GM23338 (cell line): Measurements from ENCODE around the gene SERBP1. TPM values are rescaled to one million over a fixed set of nuclear protein-coding genes. Genes with fewer than 3 reads are reported as not detected.

ENCODE experiments used
- ATAC-seq: fragments of 200-7000 bp; cut with Tn5 transposase; 3 replicates; pipeline ENCODE4 v1.9.1; 2020
- DNase-seq: peaks from one replicate; pipeline ENCODE4 v3.0.0-alpha.2; 2015; ENCODE audit warnings: low spot score
- H2AFZ ChIP-seq: fragments of 200-600 bp; sonication (generic); 2 replicates; pipeline ENCODE4 v1.8.0; 2016; ENCODE audit warnings: antibody characterized with exemption, mild to moderate bottlenecking, moderate library complexity
- H3F3A ChIP-seq: fragments of 200-600 bp; sonication (generic); replicated peaks from 2 replicates; pipeline ENCODE4 v1.8.0; 2017; ENCODE audit warnings: antibody characterized with exemption, mixed run types, low read depth
- H3K27ac ChIP-seq: fragments of 200-600 bp; sonication (generic); 2 replicates; pipeline ENCODE4 v1.6.1; 2016; ENCODE audit warnings: low read depth
- H3K27me3 ChIP-seq: fragments of 200-600 bp; sonication (generic); 2 replicates; pipeline ENCODE4 v1.8.0; 2016; ENCODE audit warnings: mild to moderate bottlenecking, mixed run types, moderate library complexity; ENCODE audit not compliant: insufficient read depth
- H3K36me3 ChIP-seq: fragments of 200-600 bp; sonication (generic); 2 replicates; pipeline ENCODE4 v1.8.0; 2016; ENCODE audit warnings: mild to moderate bottlenecking; ENCODE audit not compliant: insufficient read depth
- H3K4me1 ChIP-seq: fragments of 200-600 bp; sonication (generic); 2 replicates; pipeline ENCODE4 v1.8.0; 2016; ENCODE audit warnings: mild to moderate bottlenecking, moderate library complexity; ENCODE audit not compliant: insufficient read depth
- H3K4me2 ChIP-seq: fragments of 200-600 bp; sonication (generic); 2 replicates; pipeline ENCODE4 v1.7.1; 2017; ENCODE audit warnings: mixed run types
- H3K4me3 ChIP-seq: fragments of 200-600 bp; sonication (generic); 2 replicates; pipeline ENCODE4 v1.6.1; 2016; ENCODE audit warnings: mixed run types
- H3K79me2 ChIP-seq: fragments of 200-600 bp; sonication (generic); replicated peaks from 2 replicates; pipeline ENCODE4 v1.8.0; 2017; ENCODE audit warnings: mild to moderate bottlenecking; ENCODE audit not compliant: insufficient read depth
- H3K9me2 ChIP-seq: fragments of 200-600 bp; sonication (generic); 2 replicates; pipeline ENCODE4 v1.8.0; 2017; ENCODE audit not compliant: insufficient read depth
- H4K20me1 ChIP-seq: fragments of 200-600 bp; sonication (generic); replicated peaks from 2 replicates; pipeline ENCODE4 v1.8.0; 2017; ENCODE audit warnings: mild to moderate bottlenecking; ENCODE audit not compliant: insufficient read depth
- H3K27ac Mint-ChIP-seq: 2 replicates; pipeline ENCODE4 v1.8.0; 2020; ENCODE audit warnings: inconsistent platforms, mild to moderate bottlenecking, moderate library complexity, mixed read lengths
- H3K27me3 Mint-ChIP-seq: 3 replicates; pipeline ENCODE4 v1.8.0; 2022; ENCODE audit warnings: low read depth, mild to moderate bottlenecking, moderate library complexity, mixed read lengths, inconsistent platforms; ENCODE audit not compliant: insufficient read depth, poor library complexity
- H3K36me3 Mint-ChIP-seq: 3 replicates; pipeline ENCODE4 v1.8.0; 2021; ENCODE audit warnings: low read depth, mild to moderate bottlenecking, inconsistent platforms, moderate library complexity, mixed read lengths
- H3K4me1 Mint-ChIP-seq: 3 replicates; pipeline ENCODE4 v1.8.0; 2020; ENCODE audit warnings: mild to moderate bottlenecking, inconsistent platforms, mixed read lengths
- H3K4me3 Mint-ChIP-seq: 3 replicates; pipeline ENCODE4 v1.8.0; 2021; ENCODE audit warnings: moderate library complexity, mild to moderate bottlenecking, inconsistent platforms, mixed read lengths
- H3K9me3 Mint-ChIP-seq: 3 replicates; pipeline ENCODE4 v1.8.0; 2020; ENCODE audit warnings: moderate library complexity, mild to moderate bottlenecking, inconsistent platforms, mixed read lengths
- CREB1 ChIP-seq: fragments of 250-450 bp; sonication (Bioruptor Pico); IDR thresholded peaks from 2 replicates; pipeline ENCODE4 v1.5.0; 2020; ENCODE audit warnings: low read depth, mild to moderate bottlenecking, moderate library complexity
- CTCF ChIP-seq, 2 experiments: fragments of 200-600 bp in 1 of 2; sonication (generic) in 1 of 2; conservative IDR thresholded peaks; 2 replicates each; pipeline versions ENCODE4 v1.5.1 to v1.6.1; 2016 to 2017; ENCODE audit warnings: antibody characterized with exemption in 2 of 2, low read depth in 2 of 2, mild to moderate bottlenecking in 2 of 2, moderate library complexity in 1 of 2
- ETS1 ChIP-seq: IDR thresholded peaks from 2 replicates; pipeline ENCODE4 v1.6.1; 2016; ENCODE audit warnings: antibody characterized with exemption
- EZH2 ChIP-seq: fragments of 200-600 bp; sonication (generic); IDR thresholded peaks from one replicate; pipeline ENCODE4 v1.8.0; 2017; ENCODE audit warnings: antibody characterized with exemption, mild to moderate bottlenecking, low read depth; ENCODE audit not compliant: unreplicated experiment
- EZH2phosphoT487 ChIP-seq: fragments of 200-600 bp; sonication (generic); IDR thresholded peaks from one replicate; pipeline ENCODE4 v1.8.1; 2018; ENCODE audit warnings: antibody characterized with exemption; ENCODE audit not compliant: unreplicated experiment
- JUNB ChIP-seq: IDR thresholded peaks from one replicate; pipeline ENCODE4 v1.6.1; 2016; ENCODE audit warnings: antibody characterized with exemption; ENCODE audit not compliant: unreplicated experiment
- NANOG ChIP-seq: IDR thresholded peaks from 2 replicates; pipeline ENCODE4 v1.6.1; 2016; ENCODE audit warnings: antibody characterized with exemption, borderline replicate concordance
- POLR2AphosphoS5 ChIP-seq: IDR thresholded peaks from 2 replicates; pipeline ENCODE4 v1.6.1; 2016; ENCODE audit warnings: antibody characterized with exemption, low read depth
- REST ChIP-seq: IDR thresholded peaks from one replicate; pipeline ENCODE4 v1.6.1; 2018; ENCODE audit warnings: antibody characterized with exemption; ENCODE audit not compliant: unreplicated experiment
- STAT1 ChIP-seq: IDR thresholded peaks from one replicate; pipeline ENCODE4 v1.6.1; 2016; ENCODE audit warnings: antibody characterized with exemption; ENCODE audit not compliant: unreplicated experiment
- ZNF114 ChIP-seq: fragments of 250-450 bp; sonication (Bioruptor Pico); IDR thresholded peaks from 2 replicates; pipeline ENCODE4 v1.5.0; 2020; ENCODE audit warnings: mild to moderate bottlenecking, moderate library complexity
- ZNF331 ChIP-seq: fragments of 250-450 bp; sonication (Bioruptor Pico); IDR thresholded peaks from 2 replicates; pipeline ENCODE4 v1.5.0; 2020; ENCODE audit warnings: low read depth, mild to moderate bottlenecking, moderate library complexity
- ZNF462 ChIP-seq: fragments of 250-450 bp; sonication (Bioruptor Pico); IDR thresholded peaks from 2 replicates; pipeline ENCODE4 v1.5.0; 2020; ENCODE audit warnings: mild to moderate bottlenecking, moderate library complexity
- polyA plus RNA-seq: library from polyadenylated mRNA; unstranded; fragments of >200 nt; fragmentation: Nextera tagmentation; extraction: Ambion mirVana; gene quantifications from 2 replicates; pipeline ENCODE4 v1.2.1, GENCODE V29; 2016
- total RNA-seq: library from RNA; depleted of rRNA; stranded (reverse); fragments of >200 nt; shearing (Covaris generic); gene quantifications from 2 replicates; pipeline ENCODE4 v1.2.3, GENCODE V29; 2014

Gene SERBP1
- total and polyA plus RNA-seq, 2 experiments from 2014 or later = 559 to 674 TPM

- 0 out of 2 replicates have a peak overlapping the region, but pooled peaks have one; percentile 21 for H2AFZ ChIP-seq
- DNase-seq (no peak), ATAC-seq (no peak)
- Mint-ChIP-seq H3K36me3 (no peaks in the 10 kb centered on the region), H3K27me3 (peaks cover 1% of the 10 kb centered on the region), H3K4me3 (no peak overlapping the region), H3K4me1 (peaks cover 11% of the 10 kb centered on the region; the same call in 2 of the 3 replicates), H3K9me3 (no peaks in the 10 kb centered on the region), H3K27ac (no peak overlapping the region)
- H3K36me3 ChIP-seq = no peaks in the 10 kb centered on the region
- H3K27ac ChIP-seq = no peak overlapping the region
- no peaks in the 10 kb centered on the region for H4K20me1 ChIP-seq
- H3K4me3 ChIP-seq = no peak overlapping the region
- no peak for TF ChIP-seq EZH2
- TF ChIP-seq ZNF114 = no peak
- no peak for TF ChIP-seq ZNF331 (CRISPR knock-in tag)
- no peak for TF ChIP-seq EZH2phosphoT487
- TF ChIP-seq JUNB = no peak
- TF ChIP-seq CTCF (conservative IDR thresholded peaks at IDR 0.05; ENCODE audit: low read depth in 2 of 2) = no peak
- no peak for TF ChIP-seq REST
- TF ChIP-seq POLR2AphosphoS5 = no peak
- no peak for TF ChIP-seq CREB1 (CRISPR knock-in tag)
- TF ChIP-seq NANOG = no peak
- no peak for TF ChIP-seq ZNF462 (CRISPR knock-in tag)
- TF ChIP-seq STAT1 = no peak
- no peak for TF ChIP-seq ETS1
- no peaks in the 10 kb centered on the region for H3K9me2 ChIP-seq
- H3K4me2 ChIP-seq = no peak overlapping the region
- no peaks in the 10 kb centered on the region for H3K79me2 ChIP-seq
- no peaks in the 10 kb centered on the region for H3K27me3 ChIP-seq
- no peaks in the 10 kb centered on the region for H3F3A ChIP-seq
- 0 out of 2 replicates have a peak, but pooled peaks cover 6% of the 10 kb centered on the region for H3K4me1 ChIP-seq
Measured at GRCh38 chr1:67446893-67447292, 16.7 kb upstream of the SERBP1 start.
